Memory B cell (primary cell): ENCODE results near the gene BMF.

ENCODE experiments used
- ATAC-seq: fragments of 150-1000 bp; cut with Tn5 transposase; 2 replicates; pipeline ENCODE4 v1.10.0; 2021; ENCODE audit warnings: low read depth, mild to moderate bottlenecking, moderate library complexity
- DNase-seq, 2 donors: peaks; one replicate each; pipeline ENCODE4 v3.0.0; 2022; ENCODE audit warnings: low spot score in 2 of 2
- H3K27ac Mint-ChIP-seq: one replicate; pipeline ENCODE4 v1.8.0; 2022; ENCODE audit warnings: mild to moderate bottlenecking, moderate library complexity, mixed read lengths
- H3K27me3 Mint-ChIP-seq: one replicate; pipeline ENCODE4 v1.8.0; 2022; ENCODE audit warnings: mixed read lengths
- H3K36me3 Mint-ChIP-seq: one replicate; pipeline ENCODE4 v1.8.0; 2022; ENCODE audit warnings: mild to moderate bottlenecking, mixed read lengths
- H3K4me1 Mint-ChIP-seq: one replicate; pipeline ENCODE4 v1.8.0; 2022; ENCODE audit warnings: mixed read lengths
- H3K4me3 Mint-ChIP-seq: one replicate; pipeline ENCODE4 v1.8.0; 2022; ENCODE audit warnings: mild to moderate bottlenecking, moderate library complexity, mixed read lengths
- H3K9me3 Mint-ChIP-seq: one replicate; pipeline ENCODE4 v1.8.0; 2022; ENCODE audit warnings: mixed read lengths

Gene BMF

GRCh38 chr15:40063563-40064011 is 45.1 kb downstream of the BMF start:
- Mint-ChIP-seq H3K9me3 (no peaks in the 10 kb centered on the region), H3K4me1 (peaks cover 22% of the 10 kb centered on the region), H3K4me3 (no peak overlapping the region), H3K27ac (peak overlapping the region; percentile 95), H3K27me3 (no peaks in the 10 kb centered on the region), H3K36me3 (peaks cover 2% of the 10 kb centered on the region)
- ATAC-seq (no peak), DNase-seq (no peak)

GRCh38 chr15:40062816-40063562 is 45.7 kb downstream of the BMF start:
- Mint-ChIP-seq H3K27ac (no peak overlapping the region), H3K4me1 (peaks cover 27% of the 10 kb centered on the region), H3K36me3 (peaks cover 2% of the 10 kb centered on the region), H3K4me3 (no peak overlapping the region), H3K27me3 (no peaks in the 10 kb centered on the region), H3K9me3 (no peaks in the 10 kb centered on the region)
- ATAC-seq, result no peak
- no peak for DNase-seq

GRCh38 chr15:40061212-40061901 is 47.3 kb downstream of the BMF start:
- H3K27ac Mint-ChIP-seq, result no peak overlapping the region
- peaks cover 2% of the 10 kb centered on the region for H3K36me3 Mint-ChIP-seq
- H3K9me3 Mint-ChIP-seq, result no peaks in the 10 kb centered on the region
- H3K4me1 Mint-ChIP-seq, result peaks cover 31% of the 10 kb centered on the region
- DNase-seq, result no peak
- ATAC-seq, result no peak
- H3K27me3 Mint-ChIP-seq, result no peaks in the 10 kb centered on the region
- no peak overlapping the region for H3K4me3 Mint-ChIP-seq

GRCh38 chr15:40060236-40060961 is 48.3 kb downstream of the BMF start:
- no peak for ATAC-seq
- Mint-ChIP-seq H3K9me3 (no peaks in the 10 kb centered on the region), H3K27ac (no peak overlapping the region), H3K4me1 (peaks cover 35% of the 10 kb centered on the region), H3K4me3 (peak overlapping the region; percentile 4), H3K27me3 (no peaks in the 10 kb centered on the region), H3K36me3 (peaks cover 2% of the 10 kb centered on the region)
- no peak for DNase-seq

- Mint-ChIP-seq H3K4me3 (no peak overlapping the region), H3K27me3 (no peaks in the 10 kb centered on the region), H3K27ac (no peak overlapping the region), H3K9me3 (no peaks in the 10 kb centered on the region), H3K4me1 (peaks cover 36% of the 10 kb centered on the region), H3K36me3 (peaks cover 2% of the 10 kb centered on the region)
- DNase-seq (no peak), ATAC-seq (no peak)
Measured at GRCh38 chr15:40059821-40060220, 48.9 kb downstream of the BMF start.

GRCh38 chr15:40058476-40059140 is 50.1 kb downstream of the BMF start:
- DNase-seq (no peak), ATAC-seq (no peak)
- no peak overlapping the region for H3K27ac Mint-ChIP-seq
- H3K4me1 Mint-ChIP-seq, result peaks cover 30% of the 10 kb centered on the region
- no peaks in the 10 kb centered on the region for H3K27me3 Mint-ChIP-seq
- peaks cover 2% of the 10 kb centered on the region for H3K36me3 Mint-ChIP-seq
- no peak overlapping the region for H3K4me3 Mint-ChIP-seq
- no peaks in the 10 kb centered on the region for H3K9me3 Mint-ChIP-seq

GRCh38 chr15:40055576-40056293 is 52.9 kb downstream of the BMF start:
- Mint-ChIP-seq H3K36me3 (peaks cover 2% of the 10 kb centered on the region), H3K4me1 (peaks cover 41% of the 10 kb centered on the region), H3K4me3 (no peak overlapping the region), H3K27ac (no peak overlapping the region), H3K27me3 (peaks cover under 1% of the 10 kb centered on the region), H3K9me3 (no peaks in the 10 kb centered on the region)
- no peak for DNase-seq
- ATAC-seq, result no peak

GRCh38 chr15:40054855-40055575 is 53.7 kb downstream of the BMF start:
- DNase-seq (peak in 1 of 2 donors; percentile 32), ATAC-seq (peak; percentile 90)
- peaks cover 2% of the 10 kb centered on the region for H3K36me3 Mint-ChIP-seq
- H3K4me1 Mint-ChIP-seq, result peaks cover 48% of the 10 kb centered on the region
- peak overlapping the region; percentile 70 for H3K27ac Mint-ChIP-seq
- H3K4me3 Mint-ChIP-seq, result peak overlapping the region; percentile 75
- H3K27me3 Mint-ChIP-seq, result peaks cover 2% of the 10 kb centered on the region
- H3K9me3 Mint-ChIP-seq, result no peaks in the 10 kb centered on the region

- Mint-ChIP-seq H3K27ac (peak overlapping the region; percentile 70), H3K27me3 (peaks cover 2% of the 10 kb centered on the region), H3K4me1 (peaks cover 53% of the 10 kb centered on the region), H3K4me3 (peak overlapping the region; percentile 75), H3K36me3 (peaks cover 2% of the 10 kb centered on the region), H3K9me3 (no peaks in the 10 kb centered on the region)
- ATAC-seq, result peak; percentile 21
- DNase-seq, result no peak
Measured at GRCh38 chr15:40054605-40054854, 54.1 kb downstream of the BMF start.

- Mint-ChIP-seq H3K27me3 (peaks cover 2% of the 10 kb centered on the region), H3K4me3 (peak overlapping the region; percentile 48), H3K4me1 (peaks cover 58% of the 10 kb centered on the region), H3K27ac (peak overlapping the region; percentile 70), H3K9me3 (no peaks in the 10 kb centered on the region), H3K36me3 (no peaks in the 10 kb centered on the region)
- ATAC-seq (peak; percentile 30), DNase-seq (no peak)
Measured at GRCh38 chr15:40053831-40054604, 54.7 kb downstream of the BMF start.

- no peaks in the 10 kb centered on the region for H3K36me3 Mint-ChIP-seq
- ATAC-seq, result no peak
- peak overlapping the region; percentile 48 for H3K4me3 Mint-ChIP-seq
- peaks cover 59% of the 10 kb centered on the region for H3K4me1 Mint-ChIP-seq
- no peaks in the 10 kb centered on the region for H3K9me3 Mint-ChIP-seq
- H3K27ac Mint-ChIP-seq, result peak overlapping the region; percentile 52
- no peak for DNase-seq
- peaks cover 2% of the 10 kb centered on the region for H3K27me3 Mint-ChIP-seq
Measured at GRCh38 chr15:40053079-40053830, 55.4 kb downstream of the BMF start.

GRCh38 chr15:40052604-40053003 is 56.1 kb downstream of the BMF start:
- H3K27me3 Mint-ChIP-seq, result peaks cover 2% of the 10 kb centered on the region
- DNase-seq (no peak), ATAC-seq (no peak)
- H3K4me3 Mint-ChIP-seq, result no peak overlapping the region
- H3K9me3 Mint-ChIP-seq, result no peaks in the 10 kb centered on the region
- H3K27ac Mint-ChIP-seq, result peak overlapping the region; percentile 52
- H3K36me3 Mint-ChIP-seq, result no peaks in the 10 kb centered on the region
- peaks cover 61% of the 10 kb centered on the region for H3K4me1 Mint-ChIP-seq
